Measurements from ENCODE around the gene KRT74. TPM values are rescaled to one million over a fixed set of nuclear protein-coding genes. Genes with fewer than 3 reads are reported as not detected.
A peak's percentile ranks its signal among the peaks of the same experiment; 100 is the strongest.

The KRT74 gene
- polyA plus RNA-seq, 2 of the 4 experiments (the other 2 are of a cell fraction): not detected

DNA sequence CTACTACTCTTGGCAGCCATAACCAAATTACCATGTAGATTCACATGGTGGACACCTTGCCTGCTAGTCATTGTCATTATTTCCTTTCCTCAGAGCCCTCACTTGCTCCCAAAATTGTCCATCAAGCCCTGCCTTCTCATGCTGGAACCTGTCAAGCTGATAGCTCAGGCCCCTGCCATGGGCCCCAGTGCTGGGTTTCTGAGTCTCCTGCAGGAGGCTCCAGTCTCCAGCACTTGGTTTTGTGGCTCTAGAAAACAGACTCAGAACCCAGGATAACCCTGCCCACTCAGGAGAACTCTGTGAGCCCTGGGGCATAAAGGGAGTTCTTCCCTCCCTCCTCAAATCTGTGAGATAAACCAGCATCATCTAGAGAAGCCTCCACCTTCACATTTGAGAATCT lies 31.5 kb downstream of the KRT74 start:
- POLR2A ChIA-PET: no interaction called here
- Histone ChIP-seq H3K9me3 (no peaks in the 10 kb centered on the region), H3K4me3 (no peak overlapping the region), H3K4me2 (no peak overlapping the region), H3K4me1 (peaks cover 23% of the 10 kb centered on the region), H3K27ac (no peak overlapping the region)
- no peak for FAIRE-seq
- CTCF ChIA-PET: interaction anchor here (1.6 kb wide), 1 partner anchor 99 kb away, joined by 6 read pairs; no protein-coding TSS in a partner anchor
- TF ChIP-seq CBX2 (IDR thresholded peaks at IDR 0.05; ENCODE audit: borderline replicate concordance, low read depth) (no peak), HOXB5 (CRISPR knock-in tag; IDR thresholded peaks at IDR 0.05) (no peak), KDM1A (IDR thresholded peaks at IDR 0.05; ENCODE audit: low read depth) (no peak), SMC3 (IDR thresholded peaks at IDR 0.05) (0 out of 3 replicates have a peak, but pooled peaks have one; percentile 7), RAD21 (conservative IDR thresholded peaks at IDR 0.05 in 1 of 2, IDR thresholded peaks at IDR 0.05 in 1 of 2) (peak; percentile 18 to 48; a peak in 2 of 5 replicates), HDAC2 (IDR thresholded peaks at IDR 0.05) (no peak)
- TF ChIP-seq, protein P1, sequence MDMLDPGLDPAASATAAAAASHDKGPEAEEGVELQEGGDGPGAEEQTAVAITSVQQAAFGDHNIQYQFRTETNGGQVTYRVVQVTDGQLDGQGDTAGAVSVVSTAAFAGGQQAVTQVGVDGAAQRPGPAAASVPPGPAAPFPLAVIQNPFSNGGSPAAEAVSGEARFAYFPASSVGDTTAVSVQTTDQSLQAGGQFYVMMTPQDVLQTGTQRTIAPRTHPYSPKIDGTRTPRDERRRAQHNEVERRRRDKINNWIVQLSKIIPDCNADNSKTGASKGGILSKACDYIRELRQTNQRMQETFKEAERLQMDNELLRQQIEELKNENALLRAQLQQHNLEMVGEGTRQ (IDR thresholded peaks at IDR 0.05): no peak
- TF ChIP-seq, protein P2, sequence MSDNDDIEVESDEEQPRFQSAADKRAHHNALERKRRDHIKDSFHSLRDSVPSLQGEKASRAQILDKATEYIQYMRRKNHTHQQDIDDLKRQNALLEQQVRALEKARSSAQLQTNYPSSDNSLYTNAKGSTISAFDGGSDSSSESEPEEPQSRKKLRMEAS (IDR thresholded peaks at IDR 0.05): no peak
- ATAC-seq: peak in 1 of 2 experiments; percentile 37; a peak in 1 of 6 replicates
- DNase-seq (ENCODE audit: low read depth in 1 of 2, low spot score in 1 of 2): peak in 1 of 2 experiments; percentile 22

DNA sequence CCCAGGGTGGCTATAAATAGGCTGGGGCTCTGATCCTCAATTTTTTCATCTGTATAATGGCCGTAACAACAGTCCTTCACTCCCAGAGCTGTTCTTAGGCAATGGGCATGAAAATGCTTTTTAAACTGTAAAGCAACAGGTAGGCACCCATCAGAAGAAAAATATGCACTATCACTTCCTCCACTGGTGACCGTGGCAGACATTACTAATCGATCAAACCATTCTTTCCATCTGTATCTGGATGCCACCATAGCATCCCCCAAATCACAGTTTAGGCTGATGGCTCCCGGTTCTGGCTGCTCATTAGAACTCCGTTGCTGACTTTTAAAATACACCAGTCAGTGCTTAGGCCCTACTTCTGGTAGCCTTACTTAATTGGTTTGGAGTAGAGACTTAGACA lies 31.9 kb downstream of the KRT74 start:
- H3K4me2 ChIP-seq: no peak overlapping the region
- DNase-seq (ENCODE audit: low read depth in 1 of 2, low spot score in 1 of 2) (no peak), ATAC-seq (no peak), FAIRE-seq (no peak)
- TF ChIP-seq SMC3 (IDR thresholded peaks at IDR 0.05) (no peak), FOSB (CRISPR knock-in tag; IDR thresholded peaks at IDR 0.05) (no peak), PHF8 (IDR thresholded peaks at IDR 0.05; ENCODE audit: borderline replicate concordance, low read depth) (no peak), CBX8 (IDR thresholded peaks at IDR 0.05) (no peak), POLR2AphosphoS2 (conservative IDR thresholded peaks at IDR 0.05; ENCODE audit: low read length) (no peak), NFE2L2 (conservative IDR thresholded peaks at IDR 0.05; ENCODE audit: low read length) (no peak), CHD4 (IDR thresholded peaks at IDR 0.05; ENCODE audit: borderline replicate concordance) (no peak), ZNF302 (CRISPR knock-in tag; IDR thresholded peaks at IDR 0.05) (no peak), FOSL2 (IDR thresholded peaks at IDR 0.05) (no peak), FOSL2 (CRISPR knock-in tag; IDR thresholded peaks at IDR 0.05) (no peak), RNF2 (IDR thresholded peaks at IDR 0.05; ENCODE audit: borderline replicate concordance, low read depth) (no peak), ZC3H11A (IDR thresholded peaks at IDR 0.05) (no peak), RCOR1 (IDR thresholded peaks at IDR 0.05; ENCODE audit: low read depth, low read length) (no peak), RAD21 (conservative IDR thresholded peaks at IDR 0.05 in 1 of 2, IDR thresholded peaks at IDR 0.05 in 1 of 2) (no peak), HOXA7 (CRISPR knock-in tag; IDR thresholded peaks at IDR 0.05) (no peak), NR3C1 (IDR thresholded peaks at IDR 0.05) (no peak), KDM5A (IDR thresholded peaks at IDR 0.05) (no peak)
- TF ChIP-seq, protein P2 (IDR thresholded peaks at IDR 0.05): no peak
- no peak overlapping the region for H3K27ac ChIP-seq
- CTCF ChIA-PET: interaction anchor here (1.6 kb wide), 1 partner anchor 99 kb away, joined by 6 read pairs; no protein-coding TSS in a partner anchor
- no peaks in the 10 kb centered on the region for H3K9me3 ChIP-seq
- POLR2A ChIA-PET: no interaction called here
- H3K4me3 ChIP-seq: no peak overlapping the region
- WGBS (ENCODE audit: missing lambda C conversion rate): 84% methylated on average over 5 of the region's 5 CpGs
- H3K4me1 ChIP-seq: peaks cover 23% of the 10 kb centered on the region

DNA sequence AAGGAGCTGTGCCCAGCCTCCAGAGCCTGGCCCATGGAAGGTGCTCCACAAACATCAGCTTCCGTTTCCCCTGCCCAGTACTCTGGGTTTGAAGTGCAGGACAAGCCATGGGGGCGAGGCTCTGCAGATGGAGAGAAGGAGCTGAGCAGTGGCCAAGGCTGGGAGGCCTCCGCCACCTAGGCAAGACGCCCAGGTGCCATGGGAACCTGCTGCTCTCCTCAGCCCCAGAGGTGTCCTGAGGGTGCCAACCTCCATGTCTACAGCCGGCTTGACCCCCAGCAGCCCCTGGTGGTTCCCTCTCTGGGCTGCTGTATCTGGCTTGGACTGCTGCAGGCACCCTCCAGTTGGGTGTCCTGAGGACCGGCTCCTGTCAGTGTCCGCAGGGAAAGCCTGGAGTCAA lies 33.1 kb downstream of the KRT74 start:
- POLR2A ChIA-PET: no interaction called here
- no peak for DNase-seq (ENCODE audit: low read depth in 1 of 2, low spot score in 1 of 2)
- H3K4me1 ChIP-seq: peaks cover 23% of the 10 kb centered on the region
- TF ChIP-seq, protein P1 (IDR thresholded peaks at IDR 0.05): no peak
- TF ChIP-seq CHD2 (IDR thresholded peaks at IDR 0.05; ENCODE audit: low read length, partially characterized antibody) (no peak), RFX5 (IDR thresholded peaks at IDR 0.05) (no peak), ZFP36 (IDR thresholded peaks at IDR 0.05; ENCODE audit: borderline replicate concordance, partially characterized antibody) (no peak)
- no peak for FAIRE-seq
- 87% methylated on average over 7 of the region's 7 CpGs for WGBS (ENCODE audit: missing lambda C conversion rate)
- no peaks in the 10 kb centered on the region for H3K9me3 ChIP-seq
- H3K4me3 ChIP-seq: no peak overlapping the region
- no peak overlapping the region for H3K4me2 ChIP-seq
- CTCF ChIA-PET: interaction anchor here (1.2 to 1.6 kb wide), 3 partner anchors 98 to 339 kb away, joined by 3 to 6 read pairs (median 3); no protein-coding TSS in a partner anchor
- ATAC-seq: no peak
- H3K27ac ChIP-seq: no peak overlapping the region

Data from A549 (cell line).